Amniotic epithelial cell (primary cell): Measurements from ENCODE around the gene CHEK1.
"Not testable (repeated sequence)": the region's sequence is repeated elsewhere in the genome, so short reads cannot be mapped to it uniquely, and the experiment has no call there.

Experiments used
- DNase-seq: peaks from one replicate; pipeline ENCODE4 v3.0.0-alpha.2; 2010; ENCODE audit warnings: low read depth

Gene CHEK1

DNA sequence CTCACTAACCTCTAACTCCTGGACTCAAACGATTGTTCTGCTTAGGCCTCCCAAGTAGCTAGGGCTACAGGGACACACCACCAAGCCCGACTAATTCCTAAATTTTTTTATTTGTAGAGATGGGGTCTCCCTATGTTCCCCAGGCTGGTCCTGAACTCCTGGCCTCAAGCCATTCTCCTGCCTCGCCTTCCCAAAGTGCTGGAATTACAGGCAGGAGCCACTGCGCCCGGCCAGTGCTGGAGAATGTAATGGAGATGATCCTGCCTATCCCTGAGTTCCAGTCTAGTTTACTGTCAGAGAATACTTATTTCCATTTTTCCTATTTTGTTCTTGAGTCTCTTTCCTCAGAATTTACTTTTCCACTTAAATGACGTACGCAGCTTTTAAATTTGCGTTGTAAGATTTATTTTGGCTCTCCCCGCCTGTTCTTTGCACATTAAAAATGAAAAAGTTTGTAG lies at the start of gene CHEK1:
Gene CHEK1 (plus strand): TSS at position 408 of the 458 bp plus-strand sequence. CDS start 1,606 bp downstream, outside the sequence.
- DNase-seq, result no peak

DNA sequence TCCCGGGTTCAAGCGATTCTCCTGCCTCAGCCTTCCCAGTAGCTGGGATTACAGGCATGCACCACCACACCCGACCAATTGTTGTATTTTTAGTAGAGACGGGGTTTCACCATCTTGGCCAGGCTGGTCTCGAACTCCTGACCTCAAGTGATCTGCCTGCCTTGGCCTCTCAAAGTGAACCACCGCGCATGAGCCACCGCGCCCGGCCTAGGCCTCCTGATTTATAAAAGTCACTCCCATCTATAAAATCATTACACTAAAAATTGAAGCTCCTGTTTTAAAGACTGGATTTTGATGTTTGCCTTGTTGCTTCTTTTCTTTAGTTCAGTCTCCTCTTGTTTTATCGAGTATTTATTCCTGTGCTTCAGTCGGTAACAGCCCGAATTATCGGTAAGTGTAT lies 47.8 kb upstream of the CHEK1 start:
- not testable (repeated sequence) for DNase-seq

DNA sequence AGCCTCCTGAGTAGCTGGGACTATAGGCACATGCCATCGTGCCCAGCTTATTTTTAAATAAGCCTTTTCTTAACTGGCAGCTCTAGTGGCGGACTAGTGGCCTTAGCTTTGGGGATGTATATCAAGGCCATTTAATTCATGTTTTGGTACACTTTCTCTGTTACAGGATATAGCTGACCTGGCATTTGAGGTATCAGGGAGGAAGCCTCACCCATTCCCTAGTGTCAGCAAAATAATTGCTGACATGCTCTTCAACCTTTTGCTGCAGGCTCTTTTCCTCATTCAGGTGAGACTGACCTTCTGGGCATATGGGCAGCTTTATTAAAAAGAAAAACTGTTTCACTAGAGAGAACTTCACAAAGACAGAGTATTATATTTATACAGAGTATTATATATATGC lies 46.2 kb upstream of the CHEK1 start:
- DNase-seq, result no peak

DNA sequence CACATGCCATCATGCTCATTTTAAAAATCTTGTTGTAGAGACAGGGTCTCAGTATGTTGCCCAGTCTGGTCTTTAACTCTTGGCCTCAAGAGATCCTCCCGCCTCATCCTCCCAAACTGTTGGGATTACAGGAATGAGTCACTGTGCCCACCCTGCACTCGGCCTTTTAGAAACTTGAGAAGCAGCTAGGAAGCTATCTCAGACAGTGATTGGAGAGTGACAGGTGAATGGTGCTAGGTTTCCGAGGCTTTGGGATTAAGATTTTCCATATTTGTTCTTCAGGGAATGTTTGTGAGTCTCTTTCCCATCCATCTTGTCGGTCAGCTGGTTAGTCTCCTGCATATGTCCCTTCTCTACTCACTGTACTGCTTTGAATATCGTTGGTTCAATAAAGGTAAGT lies 45.2 kb upstream of the CHEK1 start:
- DNase-seq, result no peak

DNA sequence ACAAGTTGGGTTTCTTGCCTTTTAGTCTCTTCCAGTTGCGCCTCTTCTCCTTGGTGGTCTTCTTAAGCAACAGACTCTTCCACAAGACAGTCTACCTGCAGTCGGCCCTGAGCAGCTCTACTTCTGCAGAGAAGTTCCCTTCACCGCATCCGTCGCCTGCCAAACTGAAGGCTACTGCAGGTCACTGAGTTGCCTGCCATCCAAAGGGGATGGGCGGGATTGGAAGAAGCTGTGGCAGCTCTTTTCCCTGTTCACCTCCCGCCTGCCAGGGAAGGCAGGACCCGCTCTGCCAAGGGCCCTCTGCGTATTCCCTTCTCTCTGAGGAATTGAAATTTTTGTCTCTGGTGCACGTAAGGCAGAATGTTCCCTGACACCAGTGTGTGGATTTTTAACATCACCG lies 41.5 kb upstream of the CHEK1 start:
- no peak for DNase-seq

DNA sequence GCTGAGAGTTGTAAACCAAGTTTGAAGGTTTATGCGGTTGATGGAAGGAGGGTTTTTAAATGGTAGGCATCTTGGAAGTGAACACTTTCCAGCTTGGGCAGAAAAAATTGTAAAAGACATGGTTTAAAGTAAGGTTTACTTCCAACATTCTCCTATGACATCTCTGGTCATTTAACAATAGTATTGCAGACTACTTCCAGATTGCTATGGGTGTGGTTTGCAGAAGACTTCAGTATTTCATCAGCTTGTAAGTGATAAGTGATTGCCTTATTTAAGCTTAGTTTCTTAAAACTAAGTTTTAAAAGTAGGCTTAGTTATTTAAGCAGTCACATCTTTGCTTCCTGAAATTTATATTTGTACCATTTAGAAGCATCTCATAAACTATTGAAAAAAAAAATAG lies 39.5 kb upstream of the CHEK1 start:
- no peak for DNase-seq

DNA sequence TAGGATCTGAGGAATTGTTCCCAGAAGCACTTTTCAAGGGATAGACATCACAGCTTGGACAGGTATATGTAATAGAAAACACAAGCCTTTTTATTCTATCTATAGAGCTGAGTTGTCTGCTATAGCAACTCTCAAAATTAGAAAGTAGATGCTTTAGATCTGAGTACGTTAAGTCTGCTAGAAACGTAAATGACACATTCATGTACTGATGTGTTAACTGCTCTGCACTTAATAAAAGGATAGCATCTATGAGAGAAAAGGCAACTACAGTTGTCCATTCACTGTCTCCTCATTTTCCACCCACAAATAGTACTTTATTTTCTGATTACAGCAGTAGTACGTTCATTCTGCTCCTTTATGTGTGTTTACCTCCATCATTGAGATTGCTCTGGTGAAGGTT lies 38.3 kb upstream of the CHEK1 start:
- no peak for DNase-seq

DNA sequence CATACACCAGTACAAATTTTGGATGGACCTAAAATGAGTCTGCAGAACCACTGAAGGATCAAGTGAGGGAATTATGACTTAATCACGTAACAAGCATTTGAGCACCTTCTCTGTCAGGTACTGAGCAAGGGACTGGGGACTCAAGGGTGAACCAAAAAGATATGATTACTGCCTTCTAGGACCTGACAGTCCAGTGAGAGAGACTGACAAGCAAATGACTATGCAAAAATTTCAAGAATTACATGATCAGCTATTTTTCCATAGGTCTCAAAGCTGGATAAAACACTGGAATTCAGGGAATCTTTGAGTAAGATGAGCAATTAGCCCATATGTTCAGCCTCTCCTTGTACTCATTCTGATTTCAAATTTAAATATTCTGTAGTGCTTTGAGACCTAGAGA lies 37.5 kb upstream of the CHEK1 start:
- DNase-seq, result no peak

DNA sequence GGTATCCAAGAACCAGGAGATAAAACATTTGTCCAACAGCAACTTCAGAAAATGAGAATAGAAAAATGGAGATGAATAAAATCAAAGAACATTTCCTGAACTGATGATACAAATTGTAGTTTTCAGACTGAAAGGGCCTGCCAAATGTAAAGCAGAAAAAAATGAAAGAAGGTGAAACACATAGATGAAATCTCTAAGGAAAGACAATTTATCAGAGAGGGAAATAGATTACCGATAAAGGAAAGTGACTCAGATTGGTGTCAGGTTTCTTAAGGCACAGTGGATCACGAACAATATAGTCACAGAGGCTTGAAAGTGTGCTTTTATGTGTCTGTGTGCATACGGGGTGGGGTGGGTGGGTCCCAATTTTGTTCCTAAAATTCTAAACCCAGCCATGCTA lies 36.5 kb upstream of the CHEK1 start:
- no peak for DNase-seq

DNA sequence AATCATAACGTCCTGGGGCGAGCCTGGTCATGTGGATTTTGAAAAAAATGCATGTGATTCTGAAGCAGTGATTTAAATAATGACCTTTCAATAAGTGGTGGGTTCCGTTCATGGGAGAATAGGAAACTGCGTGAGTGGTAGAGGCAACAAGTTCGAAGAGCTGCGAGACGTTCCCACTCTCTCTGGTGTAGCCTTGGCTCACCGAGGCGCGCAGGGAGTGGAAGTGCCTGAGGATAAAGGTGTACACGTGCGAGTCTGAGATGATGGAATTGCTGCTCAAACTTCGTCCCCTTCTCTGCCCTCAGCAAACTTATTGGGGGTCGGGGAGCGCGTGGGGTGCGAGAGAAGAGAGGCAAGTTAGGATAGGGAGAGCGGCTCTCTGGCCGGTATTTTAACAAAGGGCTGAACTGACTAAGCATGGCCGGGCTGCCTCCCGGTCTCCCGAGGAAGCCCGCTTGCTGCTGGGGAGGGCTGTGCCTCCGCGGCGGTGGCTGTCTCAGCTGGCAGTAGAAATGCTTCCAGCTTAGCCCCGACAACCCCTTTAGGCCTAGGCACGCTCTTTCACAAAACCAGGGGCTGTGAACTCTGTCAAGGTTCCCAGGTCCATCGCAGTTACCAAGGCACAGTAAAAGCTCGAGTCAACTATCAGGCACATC lies 33.2 kb upstream of the CHEK1 start:
- DNase-seq, result peak; percentile 23

DNA sequence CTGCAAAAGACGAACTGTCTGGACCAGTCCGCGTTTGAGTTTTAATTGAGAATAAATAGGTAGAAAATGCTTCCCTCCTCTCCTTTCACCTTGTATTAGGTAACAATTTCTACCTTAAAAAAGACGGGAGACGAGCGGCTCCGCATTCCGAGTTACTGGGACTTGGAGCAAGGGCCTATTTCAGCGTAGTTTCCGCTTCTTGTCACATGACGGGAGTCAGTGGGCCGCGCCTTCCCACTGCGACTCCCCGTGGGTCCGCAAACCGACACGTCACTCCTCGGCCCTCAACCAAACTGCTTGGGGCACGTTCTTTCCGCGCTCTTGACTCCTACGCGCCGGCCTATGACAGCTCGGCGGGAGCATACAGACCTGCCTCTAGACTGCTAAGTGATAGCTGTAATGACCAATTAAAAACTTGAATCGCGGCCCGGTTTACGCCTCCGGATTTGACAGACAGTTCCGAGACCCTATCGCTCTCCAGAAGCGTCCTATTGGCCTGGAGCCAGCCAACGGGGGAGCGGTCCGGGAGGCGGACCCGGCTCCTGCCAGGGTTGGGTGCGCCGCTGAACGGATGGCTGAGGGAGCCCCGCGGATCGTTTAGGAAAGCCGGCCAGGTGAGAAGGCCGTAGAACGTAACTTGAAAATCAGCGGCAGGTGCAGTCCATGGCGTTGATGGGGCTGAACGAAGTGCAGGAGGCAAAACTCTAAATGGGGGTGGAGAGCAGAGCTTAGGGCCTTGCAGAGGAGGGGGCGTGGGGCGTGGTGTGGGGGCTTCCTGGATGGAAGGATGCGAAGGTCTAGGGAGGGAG lies 32.5 kb upstream of the CHEK1 start, which contains the start of gene STT3A:
Gene STT3A (plus strand): TSS at position 548 of the 809 bp plus-strand sequence. CDS start 3,064 bp downstream, outside the sequence.
- peak; percentile 100 for DNase-seq

DNA sequence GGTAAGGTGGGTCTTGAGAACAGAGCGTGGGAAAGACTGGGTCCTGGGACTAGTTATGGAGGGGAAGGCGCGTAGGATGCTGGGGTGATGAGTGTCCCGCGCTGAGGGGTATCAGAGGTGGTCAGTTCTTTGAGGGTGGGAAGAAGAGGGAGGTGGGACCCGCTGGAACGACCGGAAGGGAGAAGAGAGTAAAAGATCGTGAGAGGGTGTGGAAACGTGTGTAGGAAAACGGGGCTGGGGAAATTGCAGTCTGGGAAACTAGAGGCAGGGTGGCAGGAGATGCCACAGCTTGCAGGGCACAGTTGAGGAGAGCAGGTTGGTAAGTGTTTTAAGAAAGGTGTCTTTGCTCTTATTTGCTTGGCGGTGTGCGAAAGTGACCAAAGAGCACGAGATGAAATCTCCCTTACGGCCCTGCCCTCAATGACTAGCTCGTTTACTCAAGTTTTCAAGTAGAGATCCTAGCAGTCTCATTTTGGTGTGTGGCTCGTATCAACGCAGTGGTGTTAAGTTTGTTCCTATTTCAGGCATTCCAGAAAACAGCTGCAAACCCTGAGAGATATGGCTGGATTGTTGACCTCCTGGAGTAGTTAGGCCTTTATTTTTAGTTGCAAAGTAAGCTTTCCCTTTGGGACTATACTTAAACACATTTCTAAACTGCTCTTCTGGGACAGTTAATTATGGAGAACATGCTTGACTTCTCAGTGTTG lies 31.7 kb upstream of the CHEK1 start:
- peak; percentile 49 for DNase-seq

DNA sequence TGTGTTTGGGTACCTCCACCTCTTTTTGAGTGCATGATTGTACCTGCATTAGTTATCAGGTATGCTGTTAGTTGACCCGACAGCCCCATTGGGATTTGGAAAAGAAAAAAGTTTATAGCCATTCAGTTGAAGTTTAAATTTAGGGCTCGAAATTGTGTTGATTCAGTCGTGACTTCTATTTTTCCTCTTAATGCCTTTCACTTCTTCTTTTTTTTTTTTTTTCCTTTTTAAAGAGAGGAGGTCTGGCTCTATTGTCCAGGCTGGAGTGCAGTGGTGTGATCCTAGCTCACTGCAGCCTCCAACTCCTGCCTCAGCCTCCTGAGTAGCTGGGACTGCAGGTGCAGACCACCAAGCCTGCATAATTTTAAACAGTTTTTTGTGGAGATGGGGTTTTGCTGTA lies 30.0 kb upstream of the CHEK1 start:
- DNase-seq, result no peak

DNA sequence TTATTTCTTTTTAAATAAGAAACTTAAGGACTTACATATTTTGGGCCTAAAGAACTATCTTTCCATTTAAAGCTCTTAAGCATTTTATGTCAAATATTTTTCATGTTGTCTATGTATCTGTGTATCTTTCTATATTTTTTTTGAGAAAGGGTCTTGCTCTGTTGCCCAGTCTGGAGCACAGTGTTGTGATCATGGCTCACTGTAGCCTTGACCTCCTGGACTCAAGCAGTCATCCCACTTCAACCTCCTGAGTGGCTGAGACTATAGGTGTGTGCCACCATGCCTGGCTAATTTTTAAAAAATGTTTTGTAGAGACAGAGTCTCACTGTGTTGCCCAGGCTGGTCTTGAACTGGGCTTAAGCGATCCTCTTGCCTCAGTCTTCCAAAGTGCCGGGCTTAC lies 24.3 kb upstream of the CHEK1 start:
- no peak for DNase-seq

DNA sequence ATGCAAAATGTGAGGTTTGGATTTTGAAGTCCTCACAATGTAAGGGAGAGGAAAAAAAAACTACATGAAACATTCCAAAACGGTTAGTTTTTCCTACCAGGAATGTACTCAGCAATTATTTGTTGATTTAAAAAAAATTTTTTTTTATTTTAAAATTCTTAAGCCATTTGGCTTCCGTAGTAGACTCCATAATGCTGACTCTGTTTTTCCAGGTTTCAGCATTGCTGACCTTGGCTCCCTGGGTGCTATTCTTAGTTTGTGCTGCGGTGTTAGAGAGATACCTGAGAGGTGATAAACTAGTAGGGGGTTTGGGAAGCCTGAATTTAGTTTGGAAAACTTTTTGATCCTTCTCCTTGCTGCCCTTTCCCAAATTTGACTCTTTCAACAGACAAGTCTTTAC lies 21.8 kb upstream of the CHEK1 start:
- DNase-seq, result no peak

DNA sequence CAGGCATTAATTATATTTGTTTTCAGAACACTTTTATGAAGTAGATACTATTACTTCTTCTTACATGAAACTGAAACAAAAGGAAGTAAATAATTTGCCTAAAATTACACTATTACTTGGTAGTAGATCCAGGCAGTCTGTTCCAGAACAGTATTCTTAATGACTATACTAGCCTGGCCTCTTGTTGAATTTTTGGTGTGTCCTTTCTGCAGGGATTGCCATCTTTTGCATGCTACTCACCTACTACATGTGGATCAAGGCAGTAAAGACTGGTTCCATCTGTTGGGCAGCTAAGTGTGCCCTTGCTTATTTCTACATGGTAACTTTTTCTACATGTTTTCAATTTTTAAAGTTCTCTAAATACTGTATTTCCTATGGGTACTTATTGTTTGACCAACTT lies 19.5 kb upstream of the CHEK1 start:
- DNase-seq, result no peak

DNA sequence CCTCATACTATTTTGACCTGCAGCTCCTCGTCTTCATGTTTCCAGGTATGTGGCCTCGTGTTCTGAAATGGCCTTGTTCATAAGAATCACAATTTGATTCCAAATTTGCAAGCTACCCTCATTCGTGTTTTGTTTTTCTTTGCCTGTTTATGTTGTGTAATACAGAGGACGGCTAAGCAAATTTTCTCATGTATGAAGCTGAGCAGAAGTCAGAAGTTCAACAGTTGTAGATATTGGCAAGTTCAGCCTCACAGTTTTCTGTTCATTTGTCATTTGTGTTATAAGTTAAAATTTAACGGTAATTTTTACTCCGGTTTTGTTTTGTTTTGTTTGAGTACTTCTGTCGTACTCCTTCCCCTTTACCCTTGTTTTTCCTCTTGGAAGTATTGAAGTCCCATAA lies 15.4 kb upstream of the CHEK1 start:
- DNase-seq, result no peak

DNA sequence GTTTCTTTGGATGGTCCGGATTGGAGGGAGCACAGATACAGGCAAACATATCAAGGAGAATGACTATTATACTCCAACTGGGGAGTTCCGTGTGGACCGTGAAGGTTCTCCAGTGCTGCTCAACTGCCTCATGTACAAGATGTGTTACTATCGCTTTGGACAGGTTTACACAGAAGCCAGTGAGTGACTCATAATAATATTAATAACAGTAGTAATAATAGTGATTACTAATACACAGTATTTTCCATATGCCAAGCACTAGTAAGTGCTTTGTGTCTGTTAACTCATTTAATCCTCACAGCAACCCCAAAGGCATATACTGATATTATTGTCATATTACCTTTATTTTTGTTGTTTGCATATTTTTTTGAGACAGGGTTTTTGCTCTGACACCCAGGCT lies 6.6 kb upstream of the CHEK1 start:
- no peak for DNase-seq

DNA sequence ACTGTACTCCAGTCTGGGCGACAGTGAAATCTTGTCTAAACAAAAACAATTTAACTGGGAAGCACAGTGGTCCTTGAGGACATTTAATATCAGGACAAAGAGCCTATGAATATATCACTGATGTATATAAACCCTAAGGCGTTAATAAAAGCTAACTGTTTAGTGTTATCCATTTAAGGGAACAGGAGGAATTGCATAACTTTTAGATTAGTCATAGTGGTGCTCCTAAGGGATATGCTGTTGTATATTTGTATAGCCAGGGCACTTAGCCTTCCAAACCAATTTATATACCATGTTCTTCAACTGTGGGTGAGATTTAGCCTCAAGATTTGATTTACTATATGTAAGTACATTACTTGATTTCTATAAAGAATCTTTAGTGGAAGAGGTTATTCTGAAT lies 3.0 kb upstream of the CHEK1 start:
- DNase-seq, result peak; percentile 57

DNA sequence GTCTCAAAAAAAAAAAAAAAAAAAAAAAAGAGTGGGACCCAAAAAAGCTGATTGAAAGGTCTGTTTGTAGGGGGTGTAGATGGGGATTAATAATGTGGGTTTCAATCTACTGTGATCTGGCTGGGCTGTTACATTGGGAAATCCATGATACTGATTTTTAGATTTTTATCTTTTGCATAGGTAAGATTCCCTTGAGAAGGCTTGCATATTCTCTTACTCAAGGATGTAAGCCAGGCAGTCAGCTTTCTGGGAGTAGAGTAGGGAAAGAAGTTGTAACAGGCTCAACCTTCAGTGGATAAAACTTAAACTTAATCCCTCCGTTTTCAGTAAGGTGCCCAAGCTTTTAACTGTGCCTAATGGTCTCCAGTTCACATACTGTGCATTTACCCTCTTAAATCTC lies 1.9 kb upstream of the CHEK1 start:
- no peak for DNase-seq

DNA sequence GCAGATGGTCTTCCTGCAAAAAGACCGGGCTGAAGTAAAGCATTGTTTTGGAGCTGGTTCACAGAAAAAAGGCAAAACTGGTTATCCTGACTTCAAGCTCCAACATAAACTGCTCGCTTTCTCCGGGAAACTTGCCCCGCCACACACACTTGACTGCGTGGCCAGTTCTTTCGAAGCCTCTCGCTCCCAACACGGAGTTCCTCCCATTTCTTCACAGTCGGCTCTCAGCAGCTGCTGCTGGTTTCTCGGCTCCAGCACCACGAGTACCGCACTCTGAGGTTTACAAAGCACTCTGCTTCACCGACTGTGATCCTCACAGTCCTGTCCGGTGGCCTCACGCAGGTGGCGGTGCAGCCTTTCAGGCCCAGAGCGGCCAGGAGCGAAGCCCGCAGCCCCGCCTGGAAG lies 264 bp downstream of the CHEK1 start:
- no peak for DNase-seq

DNA sequence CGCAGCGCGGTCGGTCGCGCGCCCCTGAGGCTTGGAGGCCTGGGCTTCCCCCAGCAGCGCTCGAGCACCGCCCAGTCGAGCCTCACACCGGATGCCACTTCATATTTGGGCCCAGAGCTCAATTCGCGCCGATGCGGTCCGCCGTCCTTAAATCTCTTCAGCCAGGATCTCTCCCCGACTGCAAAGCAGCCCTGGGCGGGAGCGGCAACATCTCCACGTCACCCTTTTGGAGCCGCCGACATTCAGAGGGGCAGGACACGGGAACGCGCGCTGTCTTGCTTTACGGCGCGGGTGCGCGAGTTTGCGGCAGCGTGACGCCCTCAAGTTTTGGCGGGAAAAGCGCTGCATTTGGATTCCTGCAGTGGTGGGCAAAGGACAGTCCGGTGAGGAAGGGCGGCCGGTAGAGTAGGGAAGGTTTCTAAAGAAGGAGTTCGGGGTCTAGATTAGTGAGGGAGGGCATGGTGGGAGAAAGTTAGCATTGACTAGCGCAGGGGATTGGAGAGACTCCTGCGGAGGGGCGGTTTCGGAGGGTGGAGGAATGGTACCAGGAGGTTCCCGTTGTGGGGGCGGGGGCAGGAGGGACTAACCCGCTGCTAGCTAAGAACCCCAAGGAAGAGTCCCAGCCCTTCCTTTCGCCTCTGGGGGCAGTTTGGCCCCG lies 796 bp downstream of the CHEK1 start:
- DNase-seq, result peak; percentile 82
